HG03066 (cell line): ENCODE data around the gene TOR2A.

Experiments
- ATAC-seq: cut with Tn5 transposase; IDR thresholded peaks from one replicate; pipeline ENCODE4 v1.9.1; 2021; ENCODE audit warnings: low read depth; ENCODE audit not compliant: unreplicated experiment

TOR2A gene

GRCh38 chr9:127744398-127745110, 9.5 kb upstream of the TOR2A start:
- ATAC-seq = no peak

DNA sequence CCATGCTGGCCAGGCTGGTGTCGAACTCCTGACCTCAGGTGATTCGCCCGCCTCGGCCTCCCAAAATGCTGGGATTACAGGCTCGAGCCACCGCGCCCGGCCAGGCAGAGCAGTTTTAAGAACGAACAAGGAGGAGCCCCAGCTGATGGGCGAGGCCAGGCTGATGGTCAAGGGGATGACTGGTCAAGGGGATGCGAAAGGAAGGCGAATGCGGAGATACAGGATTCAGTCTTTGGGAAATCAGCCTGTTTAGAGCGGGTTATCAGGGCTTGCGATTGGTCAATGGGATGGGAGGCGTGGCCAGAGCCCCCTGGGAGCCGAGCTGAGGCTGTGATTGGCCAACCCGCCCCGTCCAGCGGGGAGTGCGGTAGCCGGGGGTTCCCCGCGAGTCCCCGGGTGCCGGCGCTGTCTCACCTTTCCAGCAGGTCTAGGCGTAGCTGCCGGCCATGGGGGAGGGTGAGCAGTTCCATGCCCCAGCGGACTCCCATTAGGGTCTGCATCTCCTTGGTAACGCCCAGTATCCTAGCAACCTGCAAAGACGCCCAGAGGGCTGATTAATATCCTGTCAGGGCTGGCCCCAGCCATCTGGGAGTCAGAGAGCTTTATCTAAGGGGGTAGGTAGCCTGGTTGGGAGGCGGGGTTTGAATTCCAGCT, 7.5 kb upstream of the TOR2A start:
- no peak for ATAC-seq

DNA sequence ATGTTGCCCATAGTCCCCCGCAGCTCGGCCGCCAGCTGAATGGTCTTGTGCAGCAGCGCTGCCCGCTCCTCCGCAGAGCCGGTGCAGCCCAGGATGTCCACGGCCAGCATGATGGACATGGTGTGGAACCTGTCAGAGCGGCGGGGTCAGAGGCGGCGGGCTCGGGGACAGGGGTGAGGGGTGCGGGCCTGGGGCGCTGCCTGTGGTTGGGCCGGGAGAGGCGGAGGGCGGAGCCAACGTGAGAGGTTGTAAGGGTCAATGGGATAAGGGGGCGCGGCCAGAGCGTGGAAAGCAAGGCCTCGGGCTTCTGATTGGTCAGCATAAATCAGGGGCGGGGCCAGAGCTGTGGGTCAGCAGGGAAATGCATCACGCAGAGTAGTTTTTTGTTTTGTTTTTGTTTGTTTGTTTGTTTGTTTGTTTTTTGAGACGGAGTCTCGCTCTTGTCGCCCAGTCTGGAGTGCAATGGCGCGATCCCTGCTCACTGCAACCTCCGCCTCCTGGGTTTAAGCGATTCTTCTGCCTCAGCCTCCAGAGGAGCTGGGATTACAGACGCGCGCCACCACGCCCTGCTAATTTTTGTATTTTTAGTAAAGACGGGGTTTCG, 6.8 kb upstream of the TOR2A start:
- ATAC-seq = no peak

DNA sequence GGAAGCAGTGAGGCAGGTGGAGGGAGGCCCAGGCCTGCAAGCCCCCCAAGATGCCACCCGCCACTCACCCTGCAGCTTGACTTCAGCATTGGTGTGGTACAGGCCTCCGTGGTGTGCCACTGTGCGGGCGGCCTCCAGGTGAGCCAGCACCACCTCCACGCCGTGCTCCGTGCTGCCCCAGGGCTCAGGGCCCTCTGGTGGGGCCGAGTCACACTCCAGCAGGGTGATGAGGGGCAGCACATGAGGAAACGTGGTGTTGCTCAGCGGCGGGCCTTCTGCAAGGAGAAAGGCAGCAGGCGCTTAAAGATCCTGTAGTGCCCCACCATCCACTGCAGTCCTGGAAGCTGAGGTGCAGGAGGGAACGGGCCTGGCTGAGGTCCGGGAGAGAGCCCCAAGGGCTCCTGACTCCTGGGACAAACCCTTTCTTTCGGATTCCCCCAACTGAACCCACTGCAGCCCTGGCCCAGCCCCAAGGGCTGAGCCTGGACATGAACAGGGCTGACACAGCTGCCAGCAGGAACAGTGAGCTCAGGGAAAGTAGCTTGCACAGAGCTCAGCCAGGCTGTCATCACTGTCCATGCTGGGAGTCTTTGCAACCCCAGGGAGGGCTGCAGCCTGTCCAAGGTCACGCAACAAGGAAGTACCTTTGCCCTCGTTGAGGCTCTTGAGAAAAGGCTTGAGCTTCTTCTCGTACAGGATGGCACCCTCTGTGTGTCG, 4.7 kb upstream of the TOR2A start:
- no peak for ATAC-seq

DNA sequence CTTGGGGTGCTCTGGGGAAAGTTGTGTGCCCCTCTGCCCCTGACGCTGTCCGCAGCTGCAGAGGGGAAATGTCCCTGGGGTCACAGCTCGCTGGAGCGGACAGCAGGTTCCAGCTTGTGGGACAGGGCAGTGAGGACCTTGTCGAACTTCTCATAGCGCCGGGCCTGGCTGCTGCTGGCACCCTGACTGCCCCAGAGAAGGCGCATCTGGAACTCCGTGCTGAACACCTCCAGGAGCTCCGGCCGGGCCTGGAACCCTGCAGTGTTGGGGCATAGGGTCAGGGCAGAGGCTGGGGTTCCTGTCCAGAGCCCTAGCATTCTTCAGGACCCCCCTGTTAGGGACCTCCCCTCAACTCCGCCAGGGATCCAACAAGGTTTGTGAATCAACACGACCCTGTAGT, 3.6 kb upstream of the TOR2A start:
- ATAC-seq = no peak

DNA sequence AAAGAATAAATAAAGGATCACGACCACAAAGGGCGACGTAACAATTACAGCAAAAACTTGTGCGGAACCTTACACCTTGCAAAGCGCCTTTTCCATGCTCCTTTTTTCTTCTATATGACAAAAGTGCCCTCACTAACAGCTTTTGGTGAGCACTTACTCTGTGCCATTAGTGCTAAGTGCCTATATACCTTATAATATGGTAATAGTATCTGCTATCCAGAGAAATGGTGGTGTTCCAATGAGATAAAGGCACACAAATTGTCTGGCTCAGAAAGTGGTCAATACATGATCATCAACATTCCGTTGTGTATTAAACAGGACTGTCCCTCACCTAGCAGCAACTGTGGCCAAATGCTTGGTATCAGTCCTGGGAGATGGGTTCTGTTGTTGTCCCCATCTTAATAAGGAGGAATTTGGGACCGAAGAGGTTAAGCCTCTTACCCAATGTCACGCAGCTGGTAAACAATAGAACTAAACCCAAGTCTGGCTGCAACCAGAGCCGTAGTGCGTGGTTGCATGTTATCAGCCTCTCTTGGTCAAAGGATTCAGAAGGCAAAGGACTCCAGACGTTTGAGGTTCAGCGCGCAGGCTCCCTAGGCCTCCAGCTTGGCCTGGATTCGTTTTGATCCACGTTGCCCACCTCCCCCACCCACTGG, 564 bp upstream of the TOR2A start:
- peak; percentile 6 for ATAC-seq

DNA sequence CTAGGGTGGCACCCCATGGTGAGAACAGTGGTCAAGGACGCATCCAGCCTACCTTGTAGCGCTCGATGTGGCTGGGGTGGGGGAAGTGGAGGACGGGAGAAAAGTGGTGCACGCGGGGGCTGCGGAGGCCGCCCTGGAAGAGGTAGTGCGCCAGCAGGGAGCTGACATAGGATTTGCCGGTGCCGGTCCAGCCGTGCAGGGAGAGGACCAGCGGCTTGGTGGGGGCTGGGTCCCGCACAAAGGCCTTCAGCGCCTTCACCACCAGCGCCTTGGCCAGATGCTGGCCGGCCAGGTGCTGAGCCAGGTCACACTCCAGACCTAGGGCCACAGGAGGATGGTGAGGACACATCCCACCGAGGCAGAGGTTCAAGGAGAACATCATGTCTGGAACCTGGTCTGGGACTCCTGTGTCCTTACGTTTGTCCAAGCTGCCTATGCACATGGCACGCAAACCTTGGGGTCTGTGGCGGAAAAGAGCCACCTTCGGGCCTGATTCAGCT, 797 bp downstream of the TOR2A start:
- ATAC-seq = no peak

DNA sequence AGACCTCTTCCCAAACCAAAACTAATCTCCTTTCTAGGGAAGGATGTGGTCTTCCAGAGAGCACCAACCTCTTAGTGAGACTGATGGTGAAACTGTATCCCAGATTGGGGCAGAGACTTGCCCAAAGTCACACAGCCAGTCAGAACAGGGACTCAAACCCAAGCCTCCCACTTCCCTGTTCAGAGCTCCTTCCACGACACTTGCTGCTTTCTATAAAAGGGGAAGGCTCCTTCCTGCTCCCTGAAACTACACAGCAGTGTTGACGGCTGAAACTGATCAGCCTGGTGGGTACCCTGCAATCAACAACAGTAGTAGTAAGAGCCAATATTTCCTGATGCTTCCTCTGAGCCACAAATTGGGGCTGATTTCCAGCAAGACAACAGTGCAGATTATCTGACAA, 1.5 kb downstream of the TOR2A start:
- ATAC-seq = no peak

GRCh38 chr9:127732444-127732843, 2.6 kb downstream of the TOR2A start:
- no peak for ATAC-seq

- no peak for ATAC-seq
Measured at GRCh38 chr9:127731938-127732337, 3.2 kb downstream of the TOR2A start.

DNA sequence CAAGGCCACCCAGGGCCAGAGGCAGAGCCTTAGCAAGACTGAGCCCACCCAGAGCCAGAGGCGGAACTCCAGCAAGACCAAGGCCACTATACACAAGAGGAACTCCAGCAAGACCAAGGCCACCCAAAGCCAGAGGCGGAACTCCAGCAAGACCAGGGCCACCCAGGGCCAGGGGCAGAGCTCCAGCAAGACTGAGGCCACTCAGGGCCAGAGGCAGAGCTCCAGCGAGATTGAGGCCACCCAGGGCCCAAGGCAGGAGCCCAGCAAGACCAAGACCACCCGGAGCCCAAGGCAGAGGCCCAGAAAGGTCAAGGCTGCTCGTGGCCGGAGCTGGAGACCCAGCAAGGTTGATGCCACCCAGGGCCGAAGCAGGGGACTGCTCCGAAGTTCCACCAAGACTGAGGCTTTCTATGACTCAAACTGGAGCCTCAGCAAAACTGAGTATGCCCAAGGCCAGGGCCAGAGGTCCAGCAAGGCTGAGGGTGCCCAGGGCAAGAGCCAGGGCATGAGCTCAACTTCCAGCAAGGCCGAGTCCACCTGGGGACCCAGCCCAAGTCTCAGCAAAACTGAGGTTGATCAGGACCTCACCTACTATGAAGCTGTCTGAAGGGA, 4.2 kb downstream of the TOR2A start:
- no peak for ATAC-seq

DNA sequence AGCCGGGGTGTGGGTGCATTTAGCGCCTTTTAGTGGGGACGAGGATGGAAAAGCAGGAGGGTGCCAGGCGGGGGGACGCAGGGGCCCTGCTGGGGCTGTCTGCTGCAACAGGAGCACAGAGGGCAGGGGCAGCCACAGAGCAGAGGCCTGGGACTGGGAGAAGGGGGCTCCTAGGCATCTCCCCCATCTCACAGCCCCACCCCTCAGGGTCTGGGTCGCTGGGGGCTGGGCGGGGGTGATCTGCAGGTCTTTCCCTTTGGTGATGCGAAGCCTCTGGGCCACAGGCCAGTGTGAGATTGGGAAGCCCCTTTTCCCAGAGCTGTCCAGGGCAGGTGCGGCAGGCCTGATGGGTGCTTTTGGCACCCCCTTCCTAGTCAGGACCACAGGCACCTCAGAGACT, 4.8 kb downstream of the TOR2A start:
- no peak for ATAC-seq

- ATAC-seq = no peak
Measured at GRCh38 chr9:127729522-127730256, 5.4 kb downstream of the TOR2A start.

- no peak for ATAC-seq
Measured at GRCh38 chr9:127728808-127729207, 6.3 kb downstream of the TOR2A start.

- no peak for ATAC-seq
Measured at GRCh38 chr9:127726871-127727270, 8.2 kb downstream of the TOR2A start.

GRCh38 chr9:127724012-127724411, 11.1 kb downstream of the TOR2A start:
- ATAC-seq = no peak

DNA sequence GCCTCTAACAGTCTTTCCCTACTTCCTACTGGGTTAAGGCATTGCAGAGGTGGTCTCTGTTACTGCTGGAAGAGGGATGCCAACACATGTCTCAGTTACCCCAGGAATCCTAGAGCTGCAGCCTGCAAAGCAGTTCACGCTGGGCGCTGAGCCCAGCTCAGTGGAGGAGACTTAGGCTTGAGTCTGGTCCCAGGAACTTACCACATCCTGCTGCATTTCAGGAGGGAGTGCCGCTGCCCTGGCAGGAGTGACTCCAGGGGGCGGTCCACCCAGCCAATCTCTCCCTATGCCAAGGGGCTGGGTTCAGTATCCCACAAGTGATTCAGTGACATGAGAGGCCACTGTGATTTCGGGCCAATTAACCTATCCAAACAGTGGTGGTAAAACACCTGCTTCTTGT, 11.7 kb downstream of the TOR2A start:
- no peak for ATAC-seq

DNA sequence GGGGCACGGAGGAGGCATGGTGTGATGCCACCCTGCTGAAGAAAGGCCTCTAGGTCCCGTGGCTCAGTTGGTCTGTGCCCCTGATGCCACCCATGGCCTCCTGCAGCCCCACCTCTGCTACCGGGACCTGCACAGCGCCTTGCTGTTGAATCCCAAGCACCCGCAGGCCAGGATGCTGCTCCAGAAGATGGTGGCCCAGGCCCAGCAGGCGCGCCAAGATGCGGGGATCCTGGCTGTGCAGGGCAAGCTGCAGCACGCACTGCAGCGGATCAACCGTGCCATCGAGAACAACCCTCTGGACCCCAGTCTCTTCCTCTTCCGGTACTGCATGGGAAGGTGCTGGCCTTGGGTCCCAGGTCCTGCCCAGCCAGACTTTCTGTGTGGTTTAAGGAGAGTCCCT, 12.1 kb downstream of the TOR2A start:
- ATAC-seq = no peak

DNA sequence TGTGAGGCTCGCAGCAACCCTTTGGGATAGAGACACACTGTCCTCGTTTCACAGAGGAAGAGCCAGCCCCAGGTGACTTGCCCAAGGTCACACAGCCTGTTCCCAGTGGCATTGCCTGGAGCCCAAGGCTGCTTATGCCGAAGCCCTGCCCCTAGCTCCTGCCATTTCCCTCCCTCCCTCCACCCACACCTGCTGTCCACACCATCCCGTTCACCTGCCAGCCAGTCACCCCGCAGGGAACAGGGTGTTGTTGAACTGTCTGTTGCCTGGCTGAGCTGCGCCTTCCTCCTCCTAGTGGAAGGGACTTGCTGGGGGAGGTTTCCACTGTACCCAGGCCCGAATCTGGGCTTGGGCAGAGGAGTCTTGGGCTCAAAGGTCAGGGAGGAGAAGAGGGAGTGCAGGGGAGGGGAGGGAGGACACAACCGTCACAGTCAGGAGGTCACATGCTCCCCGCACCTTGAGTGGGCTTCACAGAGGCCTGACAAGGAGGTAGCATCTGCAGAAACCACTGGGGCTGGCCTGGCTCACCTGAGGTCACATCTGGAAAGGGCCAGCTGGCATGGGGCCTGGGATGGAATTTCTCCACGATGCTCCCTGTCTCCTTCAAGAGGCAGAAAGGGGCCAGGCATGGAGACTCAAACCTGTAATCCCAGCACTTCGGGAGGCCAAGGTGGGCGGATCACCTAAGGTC, 12.9 kb downstream of the TOR2A start:
- ATAC-seq = no peak
